Right ventricle myocardium superior (tissue), 1 donor: Measurements from ENCODE around the gene PHF14. TPM values are rescaled to one million over a fixed set of nuclear protein-coding genes. Genes with fewer than 3 reads are reported as not detected.
"Not testable (repeated sequence)": the region's sequence is repeated elsewhere in the genome, so short reads cannot be mapped to it uniquely, and the experiment has no call there.

Source experiments
- ATAC-seq: fragments of 200-7000 bp; cut with Tn5 transposase; one replicate; pipeline ENCODE4 v1.9.1; 2020; ENCODE audit warnings: mild to moderate bottlenecking; ENCODE audit not compliant: poor library complexity
- DNase-seq: peaks from one replicate; pipeline ENCODE4 v3.0.0-alpha.2; 2020
- intact Hi-C: fragments of 100-400 bp; cut with DNase I; formaldehyde crosslinking; loops from one replicate; pipeline ENCODE4 v1.11.2; 2022
- long read RNA-seq: library from polyadenylated mRNA; unstranded; transcript quantifications from one replicate; pipeline ENCODE4 v2.0.0, GENCODE V29; 2021
- total RNA-seq: library from RNA; stranded (reverse); fragmentation: NEBNext Ultra II Directional; extraction: Animal tissue kit (Norgen Biotek cat#: 25700); gene quantifications from one replicate; pipeline ENCODE4 v1.2.1, GENCODE V29; 2021
- donor health status: DM: no; HTN: yes; CAD: no; lungs with severe emphysema.

The PHF14 gene
- 12.2 TPM for total RNA-seq
- long read RNA-seq, transcript PHF14-202 (17 exons, 2,627 nt), result major isoform, 13 of 23 reads
- long read RNA-seq, partial matches to known transcripts, result 4 of 23 reads
- long read RNA-seq, other reads (novel, unspliced or antisense), result 3 of 23 reads

- ATAC-seq, result peak; percentile 99
- intact Hi-C loops, result no loop called here
- DNase-seq, result peak; percentile 99
These were observed at the start of gene PHF14 for GRCh38 chr7:10973061-10973941. Gene PHF14 (plus strand): TSS chr7:10973872. CDS start chr7:10974324, 452 bp downstream.

- DNase-seq, result no peak
- intact Hi-C loops, result no loop called here
- ATAC-seq, result no peak
These were observed 49.3 kb upstream of the PHF14 start for GRCh38 chr7:10924370-10924769.

- DNase-seq, intact Hi-C loops, ATAC-seq: not testable (repeated sequence)
These were observed 45.5 kb upstream of the PHF14 start for GRCh38 chr7:10928203-10928602.

- ATAC-seq, result peak; percentile 39
- intact Hi-C loops, result no loop called here
- no peak for DNase-seq
These were observed 43.1 kb upstream of the PHF14 start for GRCh38 chr7:10930551-10930950.

GRCh38 chr7:10931161-10931560 lies 42.5 kb upstream of the PHF14 start:
- no peak for ATAC-seq
- no peak for DNase-seq
- intact Hi-C loops, result no loop called here

GRCh38 chr7:10934292-10934691 lies 39.4 kb upstream of the PHF14 start:
- no peak for ATAC-seq
- intact Hi-C loops, result no loop called here
- no peak for DNase-seq

GRCh38 chr7:10939237-10939910 lies 34.3 kb upstream of the PHF14 start:
- ATAC-seq (peak; percentile 32), DNase-seq (no peak)
- intact Hi-C loops, result no loop called here

- peak; percentile 93 for DNase-seq
- intact Hi-C loops, result no loop called here
- peak; percentile 99 for ATAC-seq
These were observed 33.6 kb upstream of the PHF14 start for GRCh38 chr7:10939911-10940703.

- intact Hi-C loops, result no loop called here
- DNase-seq, result no peak
- ATAC-seq, result no peak
These were observed 32.8 kb upstream of the PHF14 start for GRCh38 chr7:10940704-10941355.

- DNase-seq (no peak), ATAC-seq (no peak)
- intact Hi-C loops, result no loop called here
These were observed 23.2 kb upstream of the PHF14 start for GRCh38 chr7:10950494-10950893.

- ATAC-seq, DNase-seq, intact Hi-C loops: not testable (repeated sequence)
These were observed 22.6 kb upstream of the PHF14 start for GRCh38 chr7:10950974-10951578.

GRCh38 chr7:10952588-10952987 lies 21.1 kb upstream of the PHF14 start:
- DNase-seq (no peak), ATAC-seq (no peak)
- intact Hi-C loops, result no loop called here

GRCh38 chr7:10953078-10953750 lies 20.5 kb upstream of the PHF14 start:
- intact Hi-C loops, DNase-seq, ATAC-seq: not testable (repeated sequence)

- intact Hi-C loops, result no loop called here
- DNase-seq (no peak), ATAC-seq (no peak)
These were observed 17.1 kb upstream of the PHF14 start for GRCh38 chr7:10956528-10956927.

GRCh38 chr7:10960242-10960641 lies 13.4 kb upstream of the PHF14 start:
- intact Hi-C loops, ATAC-seq: not testable (repeated sequence)

GRCh38 chr7:10965016-10965415 lies 8.7 kb upstream of the PHF14 start:
- intact Hi-C loops, DNase-seq, ATAC-seq: not testable (repeated sequence)

More at GRCh38 chr7:10960242-10960641, 13.4 kb upstream of the PHF14 start:
- not testable (repeated sequence) for DNase-seq

- no peak for DNase-seq
- intact Hi-C loops, result no loop called here
- no peak for ATAC-seq
These were observed 1.5 kb upstream of the PHF14 start for GRCh38 chr7:10972174-10972573.
